Keratinocyte (primary cell): ENCODE results near the gene CELA2B. TPM values are rescaled to one million over a fixed set of nuclear protein-coding genes. Genes with fewer than 3 reads are reported as not detected.
"Not testable (repeated sequence)": the region's sequence is repeated elsewhere in the genome, so short reads cannot be mapped to it uniquely, and the experiment has no call there.

Experiments
- DNase-seq: peaks from one replicate; pipeline ENCODE4 v3.0.0-alpha.2; 2011; ENCODE audit warnings: low read depth, missing footprints, low spot score
- FAIRE-seq: peaks from 2 replicates; lab custom pipeline; 2011; peaks lifted over from hg19 to GRCh38; lab: Jason Lieb, UNC
- H2AFZ ChIP-seq: 2 replicates; pipeline ENCODE4 v1.6.0; 2012; ENCODE audit warnings: low read length, control low read depth, inconsistent platforms; ENCODE audit not compliant: control insufficient read depth
- H3K27ac ChIP-seq: 2 replicates; pipeline ENCODE4 v1.5.1; 2011; ENCODE audit warnings: low read length; ENCODE audit not compliant: control insufficient read depth, insufficient read depth
- H3K27me3 ChIP-seq: 3 replicates; pipeline ENCODE4 v1.6.0; 2011; ENCODE audit warnings: low read length; ENCODE audit not compliant: control insufficient read depth, insufficient read depth; ENCODE audit errors: extremely low read depth
- H3K36me3 ChIP-seq, 2 experiments: 2 replicates in 1 of 2; 3 replicates in 1 of 2; pipeline ENCODE4 v1.5.1; 2011; ENCODE audit warnings: low read length in 2 of 2, mild to moderate bottlenecking in 1 of 2; ENCODE audit not compliant: control insufficient read depth in 2 of 2, insufficient read depth in 2 of 2; ENCODE audit errors: extremely low read depth in 1 of 2
- H3K4me1 ChIP-seq: 3 replicates; pipeline ENCODE4 v1.5.1; 2011; ENCODE audit warnings: low read length; ENCODE audit not compliant: control insufficient read depth, insufficient read depth; ENCODE audit errors: extremely low read depth
- H3K4me2 ChIP-seq: 3 replicates; pipeline ENCODE4 v1.6.0; 2011; ENCODE audit warnings: low read depth, low read length; ENCODE audit not compliant: control insufficient read depth, insufficient read depth; ENCODE audit errors: extremely low read depth
- H3K4me3 ChIP-seq, 3 experiments: fragments of 200-600 bp in 1 of 3; sonication (generic) in 1 of 3; 2 replicates in 2 of 3; 3 replicates in 1 of 3; pipeline ENCODE4 v1.5.1; 2011 to 2016; ENCODE audit warnings: low read length in 3 of 3, mild to moderate bottlenecking in 3 of 3, control low read depth in 2 of 3, inconsistent platforms in 1 of 3, low read depth in 1 of 3, mixed read lengths in 1 of 3, mixed run types in 1 of 3, moderate library complexity in 1 of 3; ENCODE audit not compliant: control insufficient read depth in 2 of 3, insufficient read depth in 2 of 3; ENCODE audit errors: extremely low read depth in 1 of 3
- H3K79me2 ChIP-seq: 2 replicates; pipeline ENCODE4 v1.6.0; 2012; ENCODE audit warnings: low read length; ENCODE audit not compliant: control insufficient read depth, insufficient read depth
- H3K9ac ChIP-seq: 3 replicates; pipeline ENCODE4 v1.6.0; 2011; ENCODE audit warnings: low read length; ENCODE audit not compliant: control insufficient read depth, insufficient read depth; ENCODE audit errors: extremely low read depth
- H3K9me1 ChIP-seq: 3 replicates; pipeline ENCODE4 v1.6.0; 2011; ENCODE audit warnings: low read length; ENCODE audit not compliant: control insufficient read depth, insufficient read depth; ENCODE audit errors: extremely low read depth
- H3K9me3 ChIP-seq: 2 replicates; pipeline ENCODE4 v1.5.1; 2012; ENCODE audit warnings: low read depth, low read length; ENCODE audit not compliant: control insufficient read depth
- H4K20me1 ChIP-seq: 3 replicates; pipeline ENCODE4 v1.6.0; 2011; ENCODE audit warnings: low read length; ENCODE audit not compliant: control insufficient read depth, insufficient read depth; ENCODE audit errors: extremely low read depth
- CTCF ChIP-seq, 3 experiments: IDR thresholded peaks in 1 of 3; conservative IDR thresholded peaks in 1 of 3; optimal IDR thresholded peaks in 1 of 3; 2 replicates in 2 of 3; 3 replicates in 1 of 3; pipeline versions ENCODE3 to v1.5.1; 2011; ENCODE audit warnings: low read length in 3 of 3, mild to moderate bottlenecking in 3 of 3, moderate library complexity in 2 of 3, control low read depth in 1 of 3, inconsistent platforms in 1 of 3; ENCODE audit not compliant: insufficient read depth in 2 of 3; ENCODE audit errors: extremely low read depth in 1 of 3
- EZH2 ChIP-seq: IDR thresholded peaks from one replicate; pipeline ENCODE4 v1.6.1; 2012; ENCODE audit warnings: inconsistent platforms, mild to moderate bottlenecking, low read length, moderate library complexity
- dilution Hi-C: fragments of 300-500 bp; cut with MboI; formaldehyde crosslinking; loops from one replicate; pipeline ENCODE4 v1.7.0; 2020; ENCODE audit warnings: low sequenced_read_pairs; ENCODE audit not compliant: extremely low pct_ligation_motif_present
- polyA plus RNA-seq, 5 experiments: library from polyadenylated mRNA; depleted of rRNA in 3 of 5; stranded (reverse) in 3 of 5; stranded (forward) in 1 of 5; unstranded in 1 of 5; fragments of >200 nt; gene quantifications; 1 replicate in 1 of 5; 2 replicates in 3 of 5; 3 replicates in 1 of 5; pipeline versions ENCODE4 v1.2.1 to v1.2.3, GENCODE V29; 2011 to 2012; ENCODE audit warnings: missing spikeins in 2 of 5, low read depth in 1 of 5, low replicate concordance in 1 of 5

CELA2B gene
- polyA plus RNA-seq, 1 donor (not counting 4 experiments of a cell fraction or from before 2014, with no cell fraction given), result not detected

- H3K4me3 ChIP-seq, H2AFZ ChIP-seq, H3K27me3 ChIP-seq, H4K20me1 ChIP-seq, H3K9ac ChIP-seq, DNase-seq, H3K79me2 ChIP-seq, dilution Hi-C loops, H3K36me3 ChIP-seq, H3K27ac ChIP-seq, H3K4me1 ChIP-seq, H3K9me1 ChIP-seq, H3K4me2 ChIP-seq, H3K9me3 ChIP-seq: not testable (repeated sequence)
- peak; percentile 68 for FAIRE-seq
These were observed 7.2 kb downstream of the CELA2B start for GRCh38 chr1:15482983-15483543.

GRCh38 chr1:15483971-15484370 lies 8.1 kb downstream of the CELA2B start:
- no peak overlapping the region for H2AFZ ChIP-seq
- no peaks in the 10 kb centered on the region for H4K20me1 ChIP-seq
- FAIRE-seq (no peak), DNase-seq (no peak)
- dilution Hi-C loops, result no loop called here
- no peaks in the 10 kb centered on the region for H3K79me2 ChIP-seq
- no peaks in the 10 kb centered on the region for H3K36me3 ChIP-seq
- H3K4me3 ChIP-seq, result no peak overlapping the region
- H3K27me3 ChIP-seq, result no peaks in the 10 kb centered on the region
- H3K9me3 ChIP-seq, result no peaks in the 10 kb centered on the region
- no peak overlapping the region for H3K27ac ChIP-seq
- no peak overlapping the region for H3K4me2 ChIP-seq
- peaks cover 6% of the 10 kb centered on the region for H3K4me1 ChIP-seq
- H3K9ac ChIP-seq, result no peak overlapping the region
- no peaks in the 10 kb centered on the region for H3K9me1 ChIP-seq
- TF ChIP-seq EZH2 (no peak), CTCF (optimal IDR thresholded peaks at IDR 0.05 in 1 of 3, IDR thresholded peaks at IDR 0.05 in 1 of 3, conservative IDR thresholded peaks at IDR 0.05 in 1 of 3; ENCODE audit: extremely low read depth in 1 of 3, insufficient read depth in 2 of 3, low read length in 3 of 3) (no peak)

- dilution Hi-C loops, result not testable (repeated sequence)
These were observed 8.5 kb downstream of the CELA2B start for GRCh38 chr1:15484443-15484842.

More at GRCh38 chr1:15484443-15484842, 8.5 kb downstream of the CELA2B start:
- DNase-seq, H3K9me3 ChIP-seq, H3K27me3 ChIP-seq, H3K79me2 ChIP-seq, H3K9me1 ChIP-seq, H4K20me1 ChIP-seq, H3K9ac ChIP-seq, H3K4me3 ChIP-seq, FAIRE-seq, H2AFZ ChIP-seq, H3K27ac ChIP-seq, H3K4me2 ChIP-seq, H3K36me3 ChIP-seq, H3K4me1 ChIP-seq: not testable (repeated sequence)
